Tibial nerve (tissue), 4 donors: Measurements from ENCODE around the gene NLRP13.

ENCODE experiments used
- EP300 ChIP-seq, 2 donors: sonication (generic); formaldehyde crosslinking; IDR thresholded peaks; one replicate each; pipeline ENCODE4 v1.6.1; 2017; ENCODE audit warnings: antibody characterized with exemption in 2 of 2, mild to moderate bottlenecking in 1 of 2
- POLR2A ChIP-seq, 2 donors: fragments of 450-650 bp; IDR thresholded peaks; one replicate each; pipeline ENCODE4 v1.6.1; 2017; ENCODE audit warnings: antibody characterized with exemption in 2 of 2, mild to moderate bottlenecking in 2 of 2, moderate library complexity in 2 of 2
- TF ChIP-seq, protein P1 (sequence below), 5 experiments: fragments of 200-600 bp in 3 of 5; fragments of 450-650 bp in 2 of 5; sonication (generic) in 3 of 5; IDR thresholded peaks; one replicate each; pipeline ENCODE4 v1.5.1; 2016 to 2019; ENCODE audit warnings: antibody characterized with exemption in 5 of 5, mild to moderate bottlenecking in 3 of 5, moderate library complexity in 2 of 5

- TF ChIP-seq, protein P1, sequence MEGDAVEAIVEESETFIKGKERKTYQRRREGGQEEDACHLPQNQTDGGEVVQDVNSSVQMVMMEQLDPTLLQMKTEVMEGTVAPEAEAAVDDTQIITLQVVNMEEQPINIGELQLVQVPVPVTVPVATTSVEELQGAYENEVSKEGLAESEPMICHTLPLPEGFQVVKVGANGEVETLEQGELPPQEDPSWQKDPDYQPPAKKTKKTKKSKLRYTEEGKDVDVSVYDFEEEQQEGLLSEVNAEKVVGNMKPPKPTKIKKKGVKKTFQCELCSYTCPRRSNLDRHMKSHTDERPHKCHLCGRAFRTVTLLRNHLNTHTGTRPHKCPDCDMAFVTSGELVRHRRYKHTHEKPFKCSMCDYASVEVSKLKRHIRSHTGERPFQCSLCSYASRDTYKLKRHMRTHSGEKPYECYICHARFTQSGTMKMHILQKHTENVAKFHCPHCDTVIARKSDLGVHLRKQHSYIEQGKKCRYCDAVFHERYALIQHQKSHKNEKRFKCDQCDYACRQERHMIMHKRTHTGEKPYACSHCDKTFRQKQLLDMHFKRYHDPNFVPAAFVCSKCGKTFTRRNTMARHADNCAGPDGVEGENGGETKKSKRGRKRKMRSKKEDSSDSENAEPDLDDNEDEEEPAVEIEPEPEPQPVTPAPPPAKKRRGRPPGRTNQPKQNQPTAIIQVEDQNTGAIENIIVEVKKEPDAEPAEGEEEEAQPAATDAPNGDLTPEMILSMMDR (IDR thresholded peaks at IDR 0.05), result no peak
- TF ChIP-seq EP300 (IDR thresholded peaks at IDR 0.05) (no peak), POLR2A (IDR thresholded peaks at IDR 0.05) (no peak)
Observed at GRCh38 chr19:55857149-55857548, 75.0 kb downstream of the NLRP13 start.
